ENCODE measurements around the gene BOLA2B. TPM values are rescaled to one million over a fixed set of nuclear protein-coding genes. Genes with fewer than 3 reads are reported as not detected.
A peak's percentile ranks its signal among the peaks of the same experiment; 100 is the strongest.
"Not testable (repeated sequence)": the region's sequence is repeated elsewhere in the genome, so short reads cannot be mapped to it uniquely, and the experiment has no call there.

Gene BOLA2B
- total RNA-seq, 1 donor from 2014 or later, result 49.7 TPM

DNA sequence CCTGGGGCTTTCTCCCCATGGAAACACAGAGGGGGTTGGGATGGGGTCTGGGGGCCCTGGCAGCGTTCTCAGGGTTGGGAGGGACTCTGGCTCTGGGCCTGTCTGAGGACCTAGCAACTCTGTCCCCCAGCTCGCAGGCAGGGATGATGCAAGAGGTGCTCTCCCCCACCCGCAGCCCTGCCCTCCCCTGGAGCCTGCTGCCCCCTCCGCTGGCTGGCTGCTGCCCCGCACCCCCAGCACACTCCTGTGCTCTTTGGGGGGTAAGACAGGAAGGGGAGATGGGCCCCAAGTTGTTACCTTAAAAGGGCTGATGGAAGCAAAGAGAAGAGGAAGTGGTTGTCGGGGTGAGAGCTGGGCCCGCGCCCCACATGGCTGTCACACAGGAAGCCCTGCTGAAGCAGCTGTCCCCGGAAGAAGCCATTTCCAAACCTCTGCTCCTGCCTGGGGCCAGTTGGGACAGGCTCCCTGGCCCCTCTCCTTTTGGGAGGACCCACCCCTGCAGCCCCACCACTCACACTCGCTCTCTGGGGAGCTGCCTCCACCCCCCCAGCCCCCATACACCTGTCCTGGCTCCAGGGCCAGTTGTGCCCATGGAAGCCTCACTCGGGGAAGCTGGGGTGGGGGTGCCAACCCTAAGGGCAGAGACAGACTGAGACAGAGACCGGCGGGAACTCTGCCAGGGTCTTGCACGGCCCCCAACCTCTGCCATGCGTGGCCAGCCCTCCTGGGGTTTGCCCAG lies 7.6 kb downstream of the BOLA2B start:
- ATAC-seq (peak; percentile 25), DNase-seq (ENCODE audit: missing footprints) (peak; percentile 91)
- intact Hi-C loops (cut with DNase I), result no loop called here

DNA sequence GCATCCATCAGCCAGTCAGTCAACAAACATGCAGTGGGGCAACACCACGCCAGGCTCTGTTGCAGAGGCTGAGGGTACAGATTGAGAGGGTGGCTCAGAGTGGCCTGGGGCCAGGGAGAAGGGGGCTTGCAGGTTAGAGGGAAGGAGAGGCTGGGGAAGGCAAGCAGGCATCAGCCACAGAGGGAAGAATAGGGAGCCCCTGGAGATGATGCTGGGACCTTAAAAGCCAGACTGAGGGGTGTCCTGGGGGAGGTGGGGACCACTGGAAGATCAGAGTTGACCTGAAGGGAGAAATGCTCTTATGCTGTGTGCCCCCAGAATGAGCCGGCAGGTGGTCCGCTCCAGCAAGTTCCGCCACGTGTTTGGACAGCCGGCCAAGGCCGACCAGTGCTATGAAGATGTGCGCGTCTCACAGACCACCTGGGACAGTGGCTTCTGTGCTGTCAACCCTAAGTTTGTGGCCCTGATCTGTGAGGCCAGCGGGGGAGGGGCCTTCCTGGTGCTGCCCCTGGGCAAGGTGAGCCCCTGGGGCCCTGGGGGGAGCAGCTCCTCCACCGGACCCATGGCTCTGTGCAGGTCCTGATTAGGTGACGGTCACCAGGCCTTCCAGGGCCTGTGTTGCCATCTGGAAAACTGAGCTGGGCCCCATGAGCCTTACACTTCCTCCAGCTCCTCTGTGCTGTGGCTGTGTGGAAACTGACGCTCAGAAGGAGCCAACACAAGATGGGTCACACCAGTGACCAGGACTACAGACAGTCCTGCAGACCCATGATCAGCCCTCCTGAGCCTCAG lies 8.4 kb downstream of the BOLA2B start:
- intact Hi-C loops (cut with DNase I), result no loop called here
- no peak for ATAC-seq

DNA sequence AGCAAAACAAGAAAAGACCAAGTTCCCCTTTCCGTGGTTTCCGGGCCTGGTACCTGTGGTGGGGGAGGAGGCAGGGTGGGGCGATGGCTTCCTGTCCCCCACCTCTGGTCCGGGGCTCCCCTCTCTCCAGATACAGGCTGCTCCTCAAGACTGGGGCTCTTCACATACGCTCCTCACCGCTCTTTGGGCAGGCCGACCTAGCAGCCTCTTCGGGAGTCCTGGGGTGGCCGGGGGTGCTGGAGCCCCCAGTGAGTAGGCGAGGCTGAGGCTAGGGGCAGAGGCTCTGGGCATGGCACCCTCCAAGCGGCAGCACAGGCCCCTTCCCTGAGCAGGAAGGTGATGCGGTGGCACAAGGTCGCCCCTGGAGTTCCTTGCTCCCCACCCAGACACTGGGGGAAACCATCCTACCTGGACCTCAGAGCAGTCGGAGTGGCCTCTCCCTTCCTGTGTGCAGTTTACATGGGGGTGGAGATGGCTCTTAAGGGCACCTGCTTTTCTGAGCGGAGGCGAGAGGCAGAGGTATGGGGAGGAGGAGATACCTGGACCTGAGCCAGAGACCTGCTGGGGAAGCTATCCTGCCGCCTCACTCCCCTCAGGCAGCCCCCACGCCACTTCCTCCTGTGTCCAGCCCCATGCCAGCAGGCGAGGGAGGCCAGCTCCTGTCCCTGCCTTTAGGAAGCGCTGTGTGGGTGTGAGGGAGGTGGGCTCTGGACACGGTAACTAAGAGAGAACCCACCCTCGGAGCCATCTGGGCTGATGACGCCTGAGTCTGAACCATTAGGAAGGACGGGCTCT lies 9.2 kb downstream of the BOLA2B start:
- no peak for ATAC-seq
- peak; percentile 74 for DNase-seq (ENCODE audit: missing footprints)
- intact Hi-C loops (cut with DNase I), result no loop called here

More for the DNA sequence above, 8.4 kb downstream of the BOLA2B start:
- DNase-seq (ENCODE audit: missing footprints), result no peak

DNA sequence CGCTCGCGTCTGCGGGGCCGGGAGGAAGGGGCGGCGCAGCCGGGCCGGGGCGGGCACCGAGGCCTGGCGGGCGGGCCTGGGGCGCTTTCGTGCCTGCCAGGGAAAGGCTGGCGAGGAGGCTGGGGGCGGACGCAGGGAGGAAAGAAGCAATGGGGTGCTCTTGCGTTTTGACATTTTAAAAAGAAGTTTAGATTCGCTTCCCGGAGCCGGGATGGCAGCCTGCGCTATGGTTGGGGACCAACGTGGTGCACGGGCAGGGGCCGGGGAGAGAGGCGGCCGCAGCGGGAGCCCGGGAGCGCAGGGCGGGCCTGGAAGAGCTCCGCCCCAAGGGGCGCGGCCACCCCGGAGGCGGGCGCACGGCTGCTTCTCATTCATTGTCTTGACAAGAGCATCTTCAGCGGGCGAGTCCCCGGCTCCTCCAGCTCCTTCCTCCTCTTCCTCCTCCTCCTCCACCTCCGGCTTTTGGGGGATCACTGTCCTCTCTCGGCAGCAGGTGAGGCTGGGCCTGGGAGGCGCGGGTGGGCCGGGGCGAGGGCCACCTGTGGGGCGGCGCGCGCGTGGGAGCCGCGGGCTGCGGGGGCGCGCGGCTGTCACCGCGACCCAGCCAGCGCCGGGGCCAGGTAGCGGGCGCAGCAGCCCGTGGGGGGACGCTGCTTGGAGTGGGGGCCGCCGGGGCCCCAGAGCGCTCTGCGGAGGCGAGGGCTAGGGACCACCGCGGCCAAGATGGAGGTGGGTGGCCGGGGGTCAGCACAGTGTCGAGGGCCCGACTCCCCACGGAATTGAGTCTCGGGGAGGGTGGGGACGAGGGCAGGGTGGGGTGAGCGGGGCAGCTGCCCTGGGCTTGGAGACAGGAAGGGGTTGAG lies 10.0 kb downstream of the BOLA2B start, which contains the start of gene CORO1A:
Gene CORO1A (plus strand): TSS at position 370 of the 863 bp plus-strand sequence. CDS start 1,608 bp downstream, outside the sequence.
- DNase-seq (ENCODE audit: missing footprints) (peak; percentile 96), ATAC-seq (peak; percentile 88)
- intact Hi-C loops (cut with DNase I), result no loop called here

DNA sequence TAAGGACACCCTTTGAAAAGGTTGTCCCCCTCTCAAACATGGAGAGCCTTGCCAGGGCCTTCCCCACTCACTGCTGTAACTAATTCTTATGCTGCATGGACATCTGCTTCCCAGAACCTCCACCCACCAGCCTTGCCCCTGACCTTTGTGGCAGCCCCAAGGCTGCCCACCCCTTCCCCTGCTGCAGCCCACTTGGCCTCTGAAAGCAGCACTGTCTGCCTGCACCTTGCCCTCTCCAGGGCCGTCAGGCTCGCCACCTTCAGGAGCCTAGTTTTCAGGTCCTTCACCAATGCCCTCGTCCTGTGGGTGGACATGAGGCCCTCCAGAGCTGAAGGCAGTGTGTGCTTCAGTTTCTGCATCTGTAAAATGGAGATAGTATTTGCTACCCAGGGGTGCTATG lies 12.7 kb downstream of the BOLA2B start:
- intact Hi-C loops (cut with DNase I), result no loop called here
- ATAC-seq (no peak), DNase-seq (ENCODE audit: missing footprints) (no peak)

DNA sequence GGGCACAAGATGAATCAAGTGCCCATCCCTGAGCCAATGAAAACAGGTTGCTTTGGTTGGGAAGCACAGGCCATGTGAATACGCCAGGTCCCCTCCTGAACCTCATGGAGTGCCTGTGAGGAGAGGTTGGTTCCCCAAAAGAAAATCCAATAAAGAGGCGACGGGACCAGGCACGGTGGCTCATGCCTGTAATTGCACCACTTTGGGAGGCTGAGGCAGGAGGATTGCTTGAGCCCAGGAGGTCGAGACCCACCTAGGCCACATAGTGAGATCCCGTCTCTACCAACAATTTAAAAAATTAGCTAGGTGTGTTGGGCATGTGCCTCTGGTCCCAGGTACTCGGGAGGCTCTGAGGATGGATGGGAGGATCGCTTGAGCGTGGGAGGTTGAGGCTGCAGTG lies 13.5 kb downstream of the BOLA2B start:
- no peak for ATAC-seq
- intact Hi-C loops (cut with DNase I), result no loop called here
- DNase-seq (ENCODE audit: missing footprints), result no peak

DNA sequence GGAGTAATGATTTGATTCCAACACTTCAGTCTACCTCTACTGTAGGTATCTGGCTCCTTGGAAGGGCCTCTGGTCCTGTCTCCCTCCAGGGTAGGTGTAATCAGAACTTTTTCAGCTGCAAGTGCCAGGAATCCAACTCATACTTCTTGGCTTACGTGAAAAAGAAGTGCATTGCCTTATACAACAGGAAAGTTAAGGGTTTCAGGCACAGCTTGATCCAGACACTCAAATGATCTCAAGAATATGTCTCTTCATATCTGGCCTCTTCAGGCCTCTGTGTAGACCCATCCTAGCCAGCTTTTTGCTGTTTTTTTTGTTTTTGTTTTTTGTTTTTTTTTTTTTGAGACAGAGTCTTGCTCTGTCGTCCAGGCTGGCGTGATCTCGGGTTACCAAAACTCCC lies 14.3 kb downstream of the BOLA2B start:
- ATAC-seq (no peak), DNase-seq (ENCODE audit: missing footprints) (no peak)
- intact Hi-C loops (cut with DNase I), result no loop called here

DNA sequence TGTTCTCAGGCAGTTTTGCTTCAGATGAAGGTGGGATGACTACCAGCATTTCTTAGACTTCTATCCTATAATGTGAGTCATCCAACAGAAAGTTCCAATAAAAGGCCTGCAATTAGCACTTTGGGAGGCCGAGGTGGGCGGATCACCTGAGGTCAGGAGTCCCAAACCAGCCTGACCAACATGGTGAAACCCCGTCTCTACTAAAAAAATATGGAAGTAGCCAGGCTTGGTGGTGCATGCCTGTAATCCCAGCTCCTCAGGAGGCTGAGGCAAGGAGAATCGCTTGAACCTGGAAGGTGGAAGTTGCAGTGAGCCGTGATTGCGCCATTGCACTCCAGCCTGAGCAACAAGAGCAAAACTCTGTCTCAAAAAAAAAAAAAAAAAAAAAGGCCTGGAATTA lies 16.6 kb downstream of the BOLA2B start:
- ATAC-seq; intact Hi-C loops (cut with DNase I): not testable (repeated sequence)
- DNase-seq (ENCODE audit: missing footprints), result peak; percentile 66

DNA sequence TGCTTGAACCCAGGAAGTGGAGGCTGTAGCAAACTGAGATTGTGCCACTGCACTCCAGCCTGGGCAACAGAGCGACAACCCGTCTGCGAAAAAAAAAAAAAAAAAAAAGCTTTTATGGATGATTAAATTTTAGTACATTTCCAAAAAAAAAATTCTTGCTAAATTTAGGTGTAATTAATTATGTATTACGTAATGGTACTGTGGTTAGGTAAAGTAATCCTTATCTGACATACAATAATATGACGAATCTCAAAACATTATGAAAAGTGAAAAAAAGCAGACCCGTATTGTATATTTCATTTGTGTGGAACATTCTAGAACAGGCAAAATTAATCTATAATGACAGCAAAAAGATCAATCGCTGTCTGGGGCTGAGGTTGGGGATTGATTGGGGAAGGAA lies 20.4 kb downstream of the BOLA2B start:
- intact Hi-C loops (cut with DNase I), result no loop called here
- DNase-seq (ENCODE audit: missing footprints) (no peak), ATAC-seq (no peak)

DNA sequence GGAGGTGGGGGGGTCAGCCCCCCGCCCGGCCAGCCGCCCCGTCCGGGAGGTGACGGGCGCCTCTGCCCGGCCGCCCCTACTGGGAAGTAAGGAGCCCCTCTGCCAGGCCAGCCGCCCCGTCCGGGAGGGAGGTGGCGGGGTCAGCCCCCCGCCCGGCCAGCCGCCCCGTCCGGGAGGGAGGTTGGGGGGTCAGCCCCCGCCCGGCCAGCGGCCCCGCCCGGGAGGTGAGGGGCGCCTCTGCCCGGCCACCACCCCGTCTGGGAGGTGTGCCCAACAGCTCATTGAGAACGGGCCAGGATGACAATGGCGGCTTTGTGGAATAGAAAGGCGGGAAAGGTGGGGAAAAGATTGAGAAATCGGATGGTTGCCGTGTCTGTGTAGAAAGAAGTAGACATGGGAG lies 23.3 kb downstream of the BOLA2B start:
- intact Hi-C loops (cut with DNase I), result not testable (repeated sequence)

DNA sequence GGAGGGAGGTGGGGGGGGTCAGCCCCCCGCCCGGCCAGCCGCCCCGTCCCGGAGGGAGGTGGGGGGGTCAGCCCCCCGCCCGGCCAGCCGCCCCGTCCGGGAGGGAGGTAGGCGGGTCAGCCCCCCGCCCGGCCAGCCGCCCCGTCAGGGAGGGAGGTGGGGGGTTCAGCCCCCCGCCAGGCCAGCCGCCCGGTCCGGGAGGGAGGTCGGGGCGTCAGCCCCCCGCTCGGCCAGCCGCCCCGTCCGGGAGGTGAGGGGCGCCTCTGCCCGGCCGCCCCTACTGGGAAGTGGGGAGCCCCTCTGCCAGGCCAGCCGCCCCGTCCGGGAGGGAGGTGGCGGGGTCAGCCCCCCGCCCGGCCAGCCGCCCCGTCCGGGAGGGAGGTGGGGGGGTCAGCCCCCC lies 24.1 kb downstream of the BOLA2B start:
- ATAC-seq; DNase-seq (ENCODE audit: missing footprints); intact Hi-C loops (cut with DNase I): not testable (repeated sequence)

More for the DNA sequence above, 23.3 kb downstream of the BOLA2B start:
- not testable (repeated sequence) for DNase-seq (ENCODE audit: missing footprints); ATAC-seq

DNA sequence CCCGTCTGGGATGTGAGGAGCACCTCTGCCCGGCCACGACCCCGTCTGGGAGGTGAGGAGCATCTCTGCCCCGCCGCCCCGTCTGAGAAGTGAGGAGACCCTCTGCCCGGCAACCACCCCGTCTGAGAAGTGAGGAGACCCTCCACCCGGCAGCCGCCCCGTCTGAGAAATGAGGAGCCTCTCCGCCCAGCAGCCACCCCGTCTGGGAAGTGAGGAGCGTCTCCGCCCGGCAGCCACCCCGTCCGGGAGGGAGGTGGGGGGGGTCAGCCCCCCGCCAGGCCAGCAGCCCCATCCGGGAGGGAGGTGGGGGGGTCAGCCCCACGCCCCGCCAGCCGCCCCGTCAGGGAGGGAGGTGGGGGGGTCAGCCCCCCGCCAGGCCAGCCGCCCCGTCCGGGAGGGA lies 24.7 kb downstream of the BOLA2B start:
- DNase-seq (ENCODE audit: missing footprints); intact Hi-C loops (cut with DNase I); ATAC-seq: not testable (repeated sequence)

DNA sequence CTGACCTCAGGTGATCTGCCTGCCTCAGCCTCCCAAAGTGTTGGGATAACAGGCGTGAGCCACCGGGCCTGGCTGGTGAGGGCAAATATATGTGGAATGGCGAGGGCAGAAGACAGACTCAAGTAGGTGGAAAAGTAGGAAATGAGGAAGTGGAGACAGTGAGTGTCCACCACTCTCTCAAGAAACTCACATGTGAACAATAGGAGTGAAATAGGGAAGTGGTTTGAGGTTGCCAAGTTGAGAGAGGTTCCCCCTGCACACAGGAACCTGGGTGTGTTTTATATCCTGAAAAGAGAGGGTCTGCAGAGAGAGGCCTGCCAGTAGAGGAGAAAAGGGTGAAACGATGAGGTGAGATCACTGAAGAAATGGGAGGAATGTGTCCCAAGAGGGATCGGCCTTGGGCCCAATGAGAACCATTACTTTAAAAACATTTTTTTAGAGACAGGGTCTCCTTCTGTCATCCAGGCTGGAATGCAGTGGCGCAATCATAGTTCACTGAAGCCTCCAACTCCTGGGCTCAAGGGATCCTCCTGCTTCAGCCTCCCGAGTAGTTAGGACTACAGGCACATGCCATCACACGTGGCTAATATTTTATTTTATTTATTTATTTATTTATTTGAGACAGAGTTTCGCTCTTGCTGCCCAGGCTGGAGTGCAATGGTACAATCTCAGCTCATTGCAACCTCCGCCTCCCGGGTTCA lies 27.1 kb downstream of the BOLA2B start:
- ATAC-seq (peak; percentile 54), DNase-seq (ENCODE audit: missing footprints) (no peak)
- intact Hi-C loops (cut with DNase I), result no loop called here

DNA sequence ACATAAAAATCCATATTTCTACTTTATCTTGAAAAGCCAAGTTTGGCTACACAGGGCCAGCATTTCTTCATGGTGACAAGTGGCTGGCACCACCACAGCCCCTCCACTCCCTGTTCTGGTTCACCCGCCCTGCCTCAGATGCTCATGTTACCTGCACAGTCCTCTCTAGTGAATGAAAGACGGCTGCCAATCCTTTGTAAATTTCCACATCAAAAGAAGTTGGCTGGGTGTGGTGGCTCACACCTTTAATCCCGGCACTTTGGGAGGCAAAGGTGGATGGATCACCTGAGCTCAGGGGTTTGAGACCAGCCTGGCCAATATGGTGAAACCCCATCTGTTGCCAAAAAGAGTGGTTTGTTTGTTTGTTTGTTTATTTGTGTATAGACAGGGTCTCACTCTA lies 29.9 kb downstream of the BOLA2B start:
- intact Hi-C loops (cut with DNase I), result loop anchor here (5.0 kb wide), 1 partner anchor 36 kb away; no protein-coding TSS in a partner anchor
- DNase-seq (ENCODE audit: missing footprints), result no peak
- no peak for ATAC-seq

DNA sequence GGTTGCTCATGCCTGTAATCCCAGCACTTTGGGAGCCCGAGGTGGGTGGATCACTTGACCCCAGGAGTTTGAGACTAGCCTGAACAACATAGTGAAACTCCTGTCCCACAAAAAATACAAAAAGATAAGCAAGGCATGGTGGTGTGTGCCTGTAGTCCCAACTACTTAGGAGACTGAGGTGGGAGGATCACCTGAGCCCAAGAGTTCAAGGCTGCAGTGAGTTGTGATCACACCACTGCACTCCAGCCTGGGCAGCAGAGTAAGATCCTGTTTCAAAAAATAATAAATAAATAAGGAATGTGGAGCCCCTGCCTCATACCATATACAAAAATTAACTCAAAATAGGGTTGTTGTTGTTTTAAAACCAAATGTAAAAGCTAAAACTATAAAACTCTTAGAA lies 36.3 kb downstream of the BOLA2B start:
- DNase-seq (ENCODE audit: missing footprints) (no peak), ATAC-seq (no peak)
- intact Hi-C loops (cut with DNase I), result no loop called here

DNA sequence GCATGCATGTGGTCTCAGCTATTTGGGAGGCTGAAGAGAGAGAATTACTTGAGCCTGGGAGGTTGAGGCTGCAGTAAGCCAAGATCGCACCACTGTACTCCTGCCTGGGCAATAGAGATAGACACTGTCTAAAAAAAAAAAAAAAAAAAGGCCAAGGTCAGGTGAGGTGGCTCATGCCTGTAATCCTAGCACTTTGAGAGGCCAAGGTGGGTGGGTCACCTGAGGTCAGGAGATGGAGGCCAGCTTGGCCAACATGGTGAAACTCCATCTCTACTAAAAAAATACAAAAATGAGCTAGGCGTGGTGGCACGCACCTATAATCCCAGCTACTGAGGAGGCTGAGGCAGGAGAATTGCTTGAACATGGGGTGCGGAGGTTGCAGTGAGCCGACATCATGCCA lies 38.3 kb downstream of the BOLA2B start:
- intact Hi-C loops (cut with DNase I), result no loop called here
- no peak for DNase-seq (ENCODE audit: missing footprints)
- ATAC-seq, result no peak

DNA sequence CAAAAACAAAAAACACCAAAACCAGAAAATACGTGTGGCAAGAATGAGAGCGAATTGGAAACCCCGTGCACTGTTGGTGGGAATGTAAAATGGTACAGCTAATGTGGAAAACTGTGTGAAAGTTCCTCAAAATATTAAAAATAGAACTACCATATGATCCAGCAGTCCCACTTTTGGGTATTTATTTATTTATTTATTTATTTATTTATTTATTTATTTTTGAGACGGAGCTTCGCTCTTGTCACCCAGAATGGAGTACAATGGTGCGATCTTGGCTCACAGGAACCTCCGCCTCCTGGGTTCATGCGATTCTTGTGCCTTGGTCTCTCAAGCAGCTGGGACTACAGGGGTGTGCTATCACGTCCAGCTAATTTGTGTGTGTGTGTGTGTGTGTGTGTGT lies 40.9 kb downstream of the BOLA2B start:
- DNase-seq (ENCODE audit: missing footprints) (no peak), ATAC-seq (no peak)
- intact Hi-C loops (cut with DNase I), result no loop called here

DNA sequence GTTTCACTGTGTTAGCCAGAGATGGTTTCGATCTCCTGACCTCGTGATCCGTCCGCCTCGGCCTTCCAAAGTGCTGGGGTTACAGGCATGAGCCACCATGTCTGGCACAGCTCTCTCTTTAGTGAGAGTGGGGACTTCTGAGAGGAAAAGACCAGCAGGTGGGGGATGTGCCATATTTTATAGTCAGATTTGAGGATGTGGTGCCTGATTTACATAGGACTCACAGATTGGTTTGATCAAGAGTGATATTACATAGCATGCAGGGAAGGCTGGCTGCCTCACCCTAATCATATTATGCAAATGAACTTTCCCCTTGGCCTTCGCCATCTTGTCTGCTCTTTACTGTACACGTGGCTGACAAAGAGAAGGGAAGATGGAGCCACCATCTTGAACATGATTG lies 42.4 kb downstream of the BOLA2B start:
- ATAC-seq (no peak), DNase-seq (ENCODE audit: missing footprints) (no peak)
- intact Hi-C loops (cut with DNase I), result no loop called here
